MM.1S (cell line): ENCODE measurements around the gene LRRC31.

Source experiments
- DNase-seq: peaks from one replicate; pipeline ENCODE4 v3.0.0-alpha.2; 2015
- H2AFZ ChIP-seq: fragments of 300-600 bp; sonication (generic); 2 replicates; pipeline ENCODE4 v1.6.0; 2016; ENCODE audit warnings: antibody characterized with exemption, low read length
- H3F3A ChIP-seq: fragments of 300-600 bp; sonication (generic); 2 replicates; pipeline ENCODE4 v1.6.1; 2016; ENCODE audit warnings: mild to moderate bottlenecking, antibody characterized with exemption, low read length, moderate library complexity, mixed read lengths; ENCODE audit not compliant: insufficient read depth
- H3K27ac ChIP-seq: fragments of 300-600 bp; sonication (generic); 2 replicates; pipeline ENCODE4 v1.5.1; 2016; ENCODE audit warnings: mild to moderate bottlenecking, low read length
- H3K27me3 ChIP-seq: fragments of 300-600 bp; sonication (generic); replicated peaks from 2 replicates; pipeline ENCODE4 v1.6.0; 2016; ENCODE audit warnings: low read length; ENCODE audit not compliant: insufficient read depth
- H3K36me3 ChIP-seq: fragments of 300-600 bp; sonication (generic); replicated peaks from 2 replicates; pipeline ENCODE4 v1.6.1; 2016; ENCODE audit warnings: mild to moderate bottlenecking, low read length, mixed read lengths; ENCODE audit not compliant: insufficient read depth
- H3K4me1 ChIP-seq: fragments of 300-600 bp; sonication (generic); 2 replicates; pipeline ENCODE4 v1.6.1; 2016; ENCODE audit warnings: low read length, mixed read lengths
- H3K4me2 ChIP-seq: fragments of 300-600 bp; sonication (generic); 2 replicates; pipeline ENCODE4 v1.6.0; 2016; ENCODE audit warnings: low read depth, low read length
- H3K4me3 ChIP-seq: fragments of 300-600 bp; sonication (generic); 2 replicates; pipeline ENCODE4 v1.5.1; 2016; ENCODE audit warnings: low read length, mixed read lengths
- H3K79me2 ChIP-seq: fragments of 300-600 bp; sonication (generic); 2 replicates; pipeline ENCODE4 v1.6.1; 2016; ENCODE audit warnings: mixed run types, low read length, mixed read lengths
- H3K9ac ChIP-seq: fragments of 300-600 bp; sonication (generic); 2 replicates; pipeline ENCODE4 v1.6.1; 2016; ENCODE audit warnings: low read length, mixed read lengths
- H3K9me2 ChIP-seq: fragments of 300-600 bp; sonication (generic); replicated peaks from 2 replicates; pipeline ENCODE4 v1.6.1; 2016; ENCODE audit warnings: mild to moderate bottlenecking, low read length, mixed read lengths; ENCODE audit not compliant: insufficient read depth
- H3K9me3 ChIP-seq: fragments of 300-600 bp; sonication (generic); replicated peaks from 2 replicates; pipeline ENCODE4 v1.6.1; 2016; ENCODE audit warnings: mild to moderate bottlenecking, low read length, mixed read lengths; ENCODE audit not compliant: insufficient read depth
- H4K20me1 ChIP-seq: fragments of 300-600 bp; sonication (generic); 2 replicates; pipeline ENCODE4 v1.6.1; 2016; ENCODE audit warnings: mild to moderate bottlenecking, low read length, moderate library complexity, mixed read lengths; ENCODE audit not compliant: insufficient read depth
- CTCF ChIP-seq: fragments of 300-600 bp; sonication (generic); IDR thresholded peaks from 2 replicates; pipeline ENCODE4 v1.5.1; 2016; ENCODE audit warnings: antibody characterized with exemption, low read length, mixed read lengths
- EZH2 ChIP-seq: fragments of 300-600 bp; sonication (generic); optimal IDR thresholded peaks from 2 replicates; pipeline ENCODE3; 2017; ENCODE audit warnings: low read depth, mild to moderate bottlenecking, antibody characterized with exemption, low read length, mixed read lengths
- EZH2phosphoT487 ChIP-seq: fragments of 300-600 bp; sonication (generic); IDR thresholded peaks from 2 replicates; pipeline ENCODE4 v1.6.1; 2018; ENCODE audit warnings: antibody characterized with exemption, low read length

Gene LRRC31

GRCh38 chr3:169905404-169905803 is 35.7 kb upstream of the LRRC31 start:
- Histone ChIP-seq H3K79me2 (no peaks in the 10 kb centered on the region), H3K9ac (no peak overlapping the region), H2AFZ (no peak overlapping the region), H3K27ac (no peak overlapping the region), H3K4me2 (no peak overlapping the region), H3K27me3 (no peaks in the 10 kb centered on the region), H3F3A (no peaks in the 10 kb centered on the region), H3K9me3 (no peaks in the 10 kb centered on the region), H3K9me2 (no peaks in the 10 kb centered on the region), H3K4me1 (no peaks in the 10 kb centered on the region), H3K4me3 (no peak overlapping the region), H3K36me3 (no peaks in the 10 kb centered on the region), H4K20me1 (no peaks in the 10 kb centered on the region)
- no peak for DNase-seq
- TF ChIP-seq CTCF (no peak), EZH2 (no peak), EZH2phosphoT487 (no peak)

DNA sequence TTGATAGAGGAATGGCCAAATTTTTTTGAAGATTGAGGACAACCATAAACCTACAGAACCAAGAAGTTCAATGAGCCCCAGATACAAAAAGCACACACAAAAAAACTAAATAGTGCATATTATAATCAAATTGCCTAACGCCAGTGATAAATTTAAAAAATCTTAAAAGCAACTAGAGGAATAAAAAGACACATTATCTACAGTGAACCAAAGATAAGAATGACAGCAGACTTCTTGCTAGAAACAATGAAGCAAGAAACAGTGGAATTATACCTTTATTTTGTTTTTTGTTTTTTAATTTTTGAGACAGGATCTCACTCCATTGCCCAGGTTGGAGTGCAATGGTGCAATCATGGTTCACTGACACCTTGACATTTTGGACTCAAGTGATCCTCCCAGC is 31.7 kb upstream of the LRRC31 start:
- Histone ChIP-seq H3K36me3 (no peaks in the 10 kb centered on the region), H3K4me3 (no peak overlapping the region), H2AFZ (no peak overlapping the region), H3K79me2 (no peaks in the 10 kb centered on the region), H3K9me3 (no peaks in the 10 kb centered on the region), H3K9me2 (no peaks in the 10 kb centered on the region), H3F3A (no peaks in the 10 kb centered on the region), H3K9ac (no peak overlapping the region), H4K20me1 (no peaks in the 10 kb centered on the region), H3K4me1 (no peaks in the 10 kb centered on the region), H3K27me3 (no peaks in the 10 kb centered on the region), H3K4me2 (no peak overlapping the region), H3K27ac (no peak overlapping the region)
- no peak for DNase-seq
- TF ChIP-seq EZH2phosphoT487 (no peak), CTCF (no peak), EZH2 (no peak)

- Histone ChIP-seq H2AFZ (no peak overlapping the region), H3F3A (no peaks in the 10 kb centered on the region), H3K9ac (no peak overlapping the region), H3K27me3 (no peaks in the 10 kb centered on the region), H3K4me1 (no peaks in the 10 kb centered on the region), H3K79me2 (no peaks in the 10 kb centered on the region), H3K27ac (no peak overlapping the region), H3K4me3 (no peak overlapping the region), H3K36me3 (no peaks in the 10 kb centered on the region), H3K4me2 (no peak overlapping the region), H4K20me1 (no peaks in the 10 kb centered on the region), H3K9me2 (no peaks in the 10 kb centered on the region), H3K9me3 (no peaks in the 10 kb centered on the region)
- TF ChIP-seq EZH2phosphoT487 (no peak), EZH2 (no peak), CTCF (no peak)
- DNase-seq, result no peak
Measured at GRCh38 chr3:169897284-169897683, 27.5 kb upstream of the LRRC31 start.
